Measurements from ENCODE around the gene TMPRSS9. TPM values are rescaled to one million over a fixed set of nuclear protein-coding genes. Genes with fewer than 3 reads are reported as not detected.

Gene TMPRSS9
- total RNA-seq, 1 experiment from 2014 or later, result not detected

DNA sequence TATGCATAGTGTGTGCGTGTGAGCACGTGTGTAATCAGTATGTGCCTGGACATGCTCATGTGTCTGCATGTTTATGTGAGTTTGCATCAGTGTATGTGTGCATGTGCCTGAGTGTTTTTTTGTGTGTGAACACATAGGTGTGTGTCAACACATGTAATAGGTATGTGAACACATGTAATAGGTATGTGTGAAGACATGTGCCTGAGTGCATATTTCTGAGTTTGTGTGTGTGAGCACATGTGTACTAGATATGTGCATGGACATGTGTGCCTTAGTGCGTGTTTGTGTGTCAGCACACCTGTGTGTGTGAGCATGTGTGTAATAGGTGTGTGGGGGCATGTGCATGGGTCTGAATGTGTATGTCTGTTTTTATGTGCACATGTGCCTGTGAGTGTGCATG, 24.2 kb upstream of the TMPRSS9 start:
- no peaks in the 10 kb centered on the region for H3K27me3 ChIP-seq (replicated peaks; ENCODE audit: insufficient read depth, low read depth, low read length, poor library complexity)
- H3K4me3 ChIP-seq (ENCODE audit: low read depth, low read length, poor library complexity, severe bottlenecking), result no peak overlapping the region
- ChIA-PET CTCF (no interaction called here), POLR2A (ENCODE audit: low non-redundant PET) (no interaction called here)
- BruUV-seq (replicated peaks), result no TSS peak
- intact Hi-C loops (cut with micrococcal nuclease; ENCODE audit: unreplicated experiment), result no loop called here
- no peaks in the 10 kb centered on the region for H3K36me3 ChIP-seq (ENCODE audit: insufficient read depth, low read length, poor library complexity, severe bottlenecking)
- TF ChIP-seq, protein P1, sequence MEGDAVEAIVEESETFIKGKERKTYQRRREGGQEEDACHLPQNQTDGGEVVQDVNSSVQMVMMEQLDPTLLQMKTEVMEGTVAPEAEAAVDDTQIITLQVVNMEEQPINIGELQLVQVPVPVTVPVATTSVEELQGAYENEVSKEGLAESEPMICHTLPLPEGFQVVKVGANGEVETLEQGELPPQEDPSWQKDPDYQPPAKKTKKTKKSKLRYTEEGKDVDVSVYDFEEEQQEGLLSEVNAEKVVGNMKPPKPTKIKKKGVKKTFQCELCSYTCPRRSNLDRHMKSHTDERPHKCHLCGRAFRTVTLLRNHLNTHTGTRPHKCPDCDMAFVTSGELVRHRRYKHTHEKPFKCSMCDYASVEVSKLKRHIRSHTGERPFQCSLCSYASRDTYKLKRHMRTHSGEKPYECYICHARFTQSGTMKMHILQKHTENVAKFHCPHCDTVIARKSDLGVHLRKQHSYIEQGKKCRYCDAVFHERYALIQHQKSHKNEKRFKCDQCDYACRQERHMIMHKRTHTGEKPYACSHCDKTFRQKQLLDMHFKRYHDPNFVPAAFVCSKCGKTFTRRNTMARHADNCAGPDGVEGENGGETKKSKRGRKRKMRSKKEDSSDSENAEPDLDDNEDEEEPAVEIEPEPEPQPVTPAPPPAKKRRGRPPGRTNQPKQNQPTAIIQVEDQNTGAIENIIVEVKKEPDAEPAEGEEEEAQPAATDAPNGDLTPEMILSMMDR (conservative IDR thresholded peaks at IDR 0.05; ENCODE audit: low read depth, low read length), result no peak
- no peak for TF ChIP-seq EZH2 (IDR thresholded peaks at IDR 0.05; ENCODE audit: borderline replicate concordance, low read depth, low read length, poor library complexity, severe bottlenecking)
- no peaks in the 10 kb centered on the region for H3K9me3 ChIP-seq (ENCODE audit: low read depth, low read length, poor library complexity, severe bottlenecking)
- H3K27ac ChIP-seq (ENCODE audit: low read depth, low read length, poor library complexity, severe bottlenecking), result no peak overlapping the region
- DNase-seq (ENCODE audit: low spot score), result no peak
- peaks cover 16% of the 10 kb centered on the region for H3K4me1 ChIP-seq (ENCODE audit: insufficient read depth, low read length, poor library complexity, severe bottlenecking)

DNA sequence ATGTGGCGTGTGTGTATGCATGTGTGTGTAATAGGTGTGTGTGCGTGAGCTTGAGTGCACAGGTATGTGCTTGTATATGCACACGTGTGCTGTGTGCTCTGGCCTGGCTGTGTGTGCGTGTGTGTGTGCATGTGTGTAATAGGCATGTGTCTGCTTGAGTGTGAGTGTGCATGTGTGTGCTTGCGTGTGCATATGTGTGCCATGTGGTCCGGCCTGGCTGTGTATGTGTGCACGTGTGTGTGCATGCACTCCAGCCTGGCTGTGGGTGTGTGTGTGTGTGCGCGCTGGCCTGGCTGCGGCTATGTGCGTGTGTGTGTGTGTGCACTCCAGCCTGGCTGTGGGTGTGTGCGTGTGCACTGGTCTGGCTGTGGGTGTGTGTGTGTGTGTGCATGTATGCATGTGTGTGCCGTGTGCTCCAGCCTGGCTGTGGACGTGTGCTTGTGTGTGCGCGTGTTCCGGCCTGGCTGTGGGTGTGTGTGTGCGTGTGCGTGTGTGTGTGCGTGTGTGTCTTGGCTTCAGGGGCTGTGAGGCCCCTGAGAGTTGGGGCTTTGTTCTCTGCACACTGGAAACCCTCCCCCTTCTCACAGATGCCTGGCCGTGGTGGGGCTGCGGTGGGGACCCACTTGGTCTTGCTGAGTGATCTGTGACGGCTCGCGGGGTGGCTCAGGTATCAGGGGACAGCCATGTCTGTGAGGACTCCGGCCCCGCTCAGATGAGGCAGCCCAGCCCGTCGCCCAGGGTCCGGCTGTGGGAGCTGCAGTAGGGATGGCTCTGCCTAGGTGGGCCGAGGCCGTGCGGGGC, 23.3 kb upstream of the TMPRSS9 start:
- intact Hi-C loops (cut with micrococcal nuclease; ENCODE audit: unreplicated experiment), result no loop called here
- Histone ChIP-seq H3K36me3 (ENCODE audit: insufficient read depth, low read length, poor library complexity, severe bottlenecking) (peaks cover 3% of the 10 kb centered on the region), H3K4me1 (ENCODE audit: insufficient read depth, low read length, poor library complexity, severe bottlenecking) (peaks cover 8% of the 10 kb centered on the region), H3K27me3 (replicated peaks; ENCODE audit: insufficient read depth, low read depth, low read length, poor library complexity) (no peaks in the 10 kb centered on the region), H3K9me3 (ENCODE audit: low read depth, low read length, poor library complexity, severe bottlenecking) (no peaks in the 10 kb centered on the region), H3K27ac (ENCODE audit: low read depth, low read length, poor library complexity, severe bottlenecking) (no peak overlapping the region), H3K4me3 (ENCODE audit: low read depth, low read length, poor library complexity, severe bottlenecking) (no peak overlapping the region)
- ChIA-PET CTCF (no interaction called here), POLR2A (ENCODE audit: low non-redundant PET) (no interaction called here)
- no peak for DNase-seq (ENCODE audit: low spot score)
- no TSS peak for BruUV-seq (replicated peaks)
- TF ChIP-seq, protein P1 (conservative IDR thresholded peaks at IDR 0.05; ENCODE audit: low read depth, low read length), result no peak
- no peak for TF ChIP-seq EZH2 (IDR thresholded peaks at IDR 0.05; ENCODE audit: borderline replicate concordance, low read depth, low read length, poor library complexity, severe bottlenecking)

DNA sequence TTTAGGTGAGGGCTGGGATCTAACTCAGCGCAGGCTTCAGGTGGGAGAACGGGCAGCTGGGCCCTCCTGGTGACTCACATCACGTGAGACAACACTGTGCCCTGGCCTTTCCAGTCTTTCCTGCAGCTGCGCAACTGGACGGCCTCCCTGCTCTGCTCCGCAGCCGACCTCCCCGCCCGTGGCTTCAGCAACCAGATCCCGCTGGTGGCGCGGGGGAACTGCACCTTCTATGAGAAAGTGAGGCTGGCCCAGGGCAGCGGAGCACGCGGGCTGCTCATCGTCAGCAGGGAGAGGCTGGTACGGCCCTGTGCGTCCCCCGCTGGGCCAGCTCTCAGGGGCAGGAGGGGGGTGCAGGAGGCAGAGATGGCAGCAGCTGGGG, 22.7 kb upstream of the TMPRSS9 start:
- Histone ChIP-seq H3K4me1 (ENCODE audit: insufficient read depth, low read length, poor library complexity, severe bottlenecking) (peaks cover 3% of the 10 kb centered on the region), H3K9me3 (ENCODE audit: low read depth, low read length, poor library complexity, severe bottlenecking) (no peaks in the 10 kb centered on the region), H3K27me3 (replicated peaks; ENCODE audit: insufficient read depth, low read depth, low read length, poor library complexity) (no peaks in the 10 kb centered on the region), H3K36me3 (ENCODE audit: insufficient read depth, low read length, poor library complexity, severe bottlenecking) (peaks cover 5% of the 10 kb centered on the region), H3K4me3 (ENCODE audit: low read depth, low read length, poor library complexity, severe bottlenecking) (no peak overlapping the region), H3K27ac (ENCODE audit: low read depth, low read length, poor library complexity, severe bottlenecking) (no peak overlapping the region)
- no peak for DNase-seq (ENCODE audit: low spot score)
- intact Hi-C loops (cut with micrococcal nuclease; ENCODE audit: unreplicated experiment), result no loop called here
- ChIA-PET POLR2A (ENCODE audit: low non-redundant PET) (no interaction called here), CTCF (no interaction called here)
- no TSS peak for BruUV-seq (replicated peaks)
- TF ChIP-seq, protein P1 (conservative IDR thresholded peaks at IDR 0.05; ENCODE audit: low read depth, low read length), result no peak
- TF ChIP-seq EZH2 (IDR thresholded peaks at IDR 0.05; ENCODE audit: borderline replicate concordance, low read depth, low read length, poor library complexity, severe bottlenecking), result no peak
